Measurements from ENCODE around the gene IL1A. TPM values are rescaled to one million over a fixed set of nuclear protein-coding genes. Genes with fewer than 3 reads are reported as not detected.

Gene IL1A
- total RNA-seq, 1 experiment from 2014 or later = 0.11 TPM

GRCh38 chr2:112818094-112818902, 34.0 kb upstream of the IL1A start:
- Histone ChIP-seq H3K27me3 (ENCODE audit: low read length) (no peaks in the 10 kb centered on the region), H4K20me1 (ENCODE audit: low read length) (no peaks in the 10 kb centered on the region), H3F3A (ENCODE audit: low read length, unreplicated experiment) (no peaks in the 10 kb centered on the region), H3K27ac (ENCODE audit: low read length) (no peak overlapping the region), H3K9me3 (ENCODE audit: low read length) (no peaks in the 10 kb centered on the region), H3K36me3 (ENCODE audit: low read depth, low read length) (no peaks in the 10 kb centered on the region), H3K79me2 (ENCODE audit: low read length) (no peaks in the 10 kb centered on the region), H3K9me2 (replicated peaks; ENCODE audit: low read length) (no peaks in the 10 kb centered on the region), H3K4me3 (ENCODE audit: low read length) (no peak overlapping the region), H2AFZ (ENCODE audit: low read length) (no peak overlapping the region), H3K4me2 (ENCODE audit: low read length) (no peak overlapping the region), H3K4me1 (ENCODE audit: insufficient read depth, low read length) (no peaks in the 10 kb centered on the region), H3K9ac (ENCODE audit: low read length) (no peak overlapping the region)
- intact Hi-C loops (cut with micrococcal nuclease) = no loop called here
- TF ChIP-seq EZH2 (IDR thresholded peaks at IDR 0.05; ENCODE audit: low read length, unreplicated experiment) (no peak), CTCF (conservative IDR thresholded peaks at IDR 0.05; ENCODE audit: low read depth, low read length) (no peak), EZH2phosphoT487 (IDR thresholded peaks at IDR 0.05; ENCODE audit: borderline replicate concordance, low read length) (no peak)
- CTCF ChIA-PET = no interaction called here
- DNase-seq (no peak), ATAC-seq (no peak)
- POLR2A ChIA-PET (ENCODE audit: unreplicated experiment) = no interaction called here
- no TSS peak for BruUV-seq (replicated peaks)

- no peaks in the 10 kb centered on the region for H3K9me3 ChIP-seq (ENCODE audit: low read length)
- peaks cover 8% of the 10 kb centered on the region for H3K4me1 ChIP-seq (ENCODE audit: insufficient read depth, low read length)
- ChIA-PET POLR2A (ENCODE audit: unreplicated experiment) (no interaction called here), CTCF (no interaction called here)
- no peak for TF ChIP-seq EZH2phosphoT487 (IDR thresholded peaks at IDR 0.05; ENCODE audit: borderline replicate concordance, low read length)
- no peak for TF ChIP-seq EZH2 (IDR thresholded peaks at IDR 0.05; ENCODE audit: low read length, unreplicated experiment)
- no peak for TF ChIP-seq CTCF (conservative IDR thresholded peaks at IDR 0.05; ENCODE audit: low read depth, low read length)
- no peaks in the 10 kb centered on the region for H3K27me3 ChIP-seq (ENCODE audit: low read length)
- no peak overlapping the region for H3K27ac ChIP-seq (ENCODE audit: low read length)
- H3K9me2 ChIP-seq (replicated peaks; ENCODE audit: low read length) = no peaks in the 10 kb centered on the region
- no peak overlapping the region for H3K4me2 ChIP-seq (ENCODE audit: low read length)
- no peaks in the 10 kb centered on the region for H4K20me1 ChIP-seq (ENCODE audit: low read length)
- intact Hi-C loops (cut with micrococcal nuclease) = no loop called here
- ATAC-seq = no peak
- H3K9ac ChIP-seq (ENCODE audit: low read length) = no peak overlapping the region
- H3K4me3 ChIP-seq (ENCODE audit: low read length) = no peak overlapping the region
- no peak for DNase-seq
- no TSS peak for BruUV-seq (replicated peaks)
- H3K79me2 ChIP-seq (ENCODE audit: low read length) = no peaks in the 10 kb centered on the region
- no peaks in the 10 kb centered on the region for H3F3A ChIP-seq (ENCODE audit: low read length, unreplicated experiment)
- H2AFZ ChIP-seq (ENCODE audit: low read length) = no peak overlapping the region
- no peaks in the 10 kb centered on the region for H3K36me3 ChIP-seq (ENCODE audit: low read depth, low read length)
Observed at GRCh38 chr2:112817082-112817689, 32.9 kb upstream of the IL1A start.

- no peaks in the 10 kb centered on the region for H3K9me2 ChIP-seq (replicated peaks; ENCODE audit: low read length)
- H3K4me1 ChIP-seq (ENCODE audit: insufficient read depth, low read length) = peaks cover 19% of the 10 kb centered on the region
- no peaks in the 10 kb centered on the region for H3K79me2 ChIP-seq (ENCODE audit: low read length)
- DNase-seq (no peak), ATAC-seq (no peak)
- no peaks in the 10 kb centered on the region for H3K27me3 ChIP-seq (ENCODE audit: low read length)
- no peak overlapping the region for H3K27ac ChIP-seq (ENCODE audit: low read length)
- no peak overlapping the region for H2AFZ ChIP-seq (ENCODE audit: low read length)
- no peaks in the 10 kb centered on the region for H4K20me1 ChIP-seq (ENCODE audit: low read length)
- BruUV-seq (replicated peaks) = no TSS peak
- no peak overlapping the region for H3K4me3 ChIP-seq (ENCODE audit: low read length)
- intact Hi-C loops (cut with micrococcal nuclease) = no loop called here
- CTCF ChIA-PET = no interaction called here
- no peak for TF ChIP-seq CTCF (conservative IDR thresholded peaks at IDR 0.05; ENCODE audit: low read depth, low read length)
- no peak for TF ChIP-seq EZH2phosphoT487 (IDR thresholded peaks at IDR 0.05; ENCODE audit: borderline replicate concordance, low read length)
- no peak for TF ChIP-seq EZH2 (IDR thresholded peaks at IDR 0.05; ENCODE audit: low read length, unreplicated experiment)
- no peak overlapping the region for H3K9ac ChIP-seq (ENCODE audit: low read length)
- POLR2A ChIA-PET (ENCODE audit: unreplicated experiment) = no interaction called here
- no peaks in the 10 kb centered on the region for H3K9me3 ChIP-seq (ENCODE audit: low read length)
- H3K4me2 ChIP-seq (ENCODE audit: low read length) = no peak overlapping the region
- no peaks in the 10 kb centered on the region for H3K36me3 ChIP-seq (ENCODE audit: low read depth, low read length)
- no peaks in the 10 kb centered on the region for H3F3A ChIP-seq (ENCODE audit: low read length, unreplicated experiment)
Observed at GRCh38 chr2:112814278-112814677, 30.0 kb upstream of the IL1A start.
